ENCODE results near the gene DGKD.

DNA sequence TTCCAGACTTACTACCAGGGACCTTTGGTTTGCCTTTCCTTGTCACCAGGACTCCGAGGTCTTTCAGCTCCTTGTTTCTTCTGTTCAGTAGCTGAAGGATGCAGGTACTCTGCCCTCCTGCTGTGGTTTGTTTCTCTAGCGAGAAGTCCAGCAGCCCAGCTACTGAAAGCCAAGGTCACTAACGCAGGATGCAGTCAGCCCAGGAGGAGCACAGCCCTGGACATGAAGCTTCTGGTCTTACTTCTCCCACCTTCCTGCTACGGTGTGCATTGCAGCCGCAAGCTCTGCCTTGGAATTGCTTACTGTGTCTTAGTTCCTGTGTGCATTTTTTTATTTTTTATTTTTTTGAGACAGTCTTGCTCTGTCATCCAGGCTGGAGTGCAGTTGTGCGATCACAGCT is 62.4 kb downstream of the DGKD start:
- TF ChIP-seq, protein P1, sequence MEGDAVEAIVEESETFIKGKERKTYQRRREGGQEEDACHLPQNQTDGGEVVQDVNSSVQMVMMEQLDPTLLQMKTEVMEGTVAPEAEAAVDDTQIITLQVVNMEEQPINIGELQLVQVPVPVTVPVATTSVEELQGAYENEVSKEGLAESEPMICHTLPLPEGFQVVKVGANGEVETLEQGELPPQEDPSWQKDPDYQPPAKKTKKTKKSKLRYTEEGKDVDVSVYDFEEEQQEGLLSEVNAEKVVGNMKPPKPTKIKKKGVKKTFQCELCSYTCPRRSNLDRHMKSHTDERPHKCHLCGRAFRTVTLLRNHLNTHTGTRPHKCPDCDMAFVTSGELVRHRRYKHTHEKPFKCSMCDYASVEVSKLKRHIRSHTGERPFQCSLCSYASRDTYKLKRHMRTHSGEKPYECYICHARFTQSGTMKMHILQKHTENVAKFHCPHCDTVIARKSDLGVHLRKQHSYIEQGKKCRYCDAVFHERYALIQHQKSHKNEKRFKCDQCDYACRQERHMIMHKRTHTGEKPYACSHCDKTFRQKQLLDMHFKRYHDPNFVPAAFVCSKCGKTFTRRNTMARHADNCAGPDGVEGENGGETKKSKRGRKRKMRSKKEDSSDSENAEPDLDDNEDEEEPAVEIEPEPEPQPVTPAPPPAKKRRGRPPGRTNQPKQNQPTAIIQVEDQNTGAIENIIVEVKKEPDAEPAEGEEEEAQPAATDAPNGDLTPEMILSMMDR (IDR thresholded peaks at IDR 0.05; ENCODE audit: insufficient read depth, low read length) = no peak
- TF ChIP-seq POLR2AphosphoS5 (IDR thresholded peaks at IDR 0.05; ENCODE audit: low read depth) (no peak), GABPA (IDR thresholded peaks at IDR 0.05; ENCODE audit: low read depth) (no peak), SPI1 (IDR thresholded peaks at IDR 0.05; ENCODE audit: borderline replicate concordance, low read depth) (no peak)
